NCI-H2171 treated with DMSO at 0.1 percent for 48 hours (cell line): Measurements from ENCODE around the gene GABPB2.

Experiments used
- DNase-seq: peaks from one replicate; lab custom pipeline; 2025; lab: John Stamatoyannopoulos, UW

GABPB2 gene

DNA sequence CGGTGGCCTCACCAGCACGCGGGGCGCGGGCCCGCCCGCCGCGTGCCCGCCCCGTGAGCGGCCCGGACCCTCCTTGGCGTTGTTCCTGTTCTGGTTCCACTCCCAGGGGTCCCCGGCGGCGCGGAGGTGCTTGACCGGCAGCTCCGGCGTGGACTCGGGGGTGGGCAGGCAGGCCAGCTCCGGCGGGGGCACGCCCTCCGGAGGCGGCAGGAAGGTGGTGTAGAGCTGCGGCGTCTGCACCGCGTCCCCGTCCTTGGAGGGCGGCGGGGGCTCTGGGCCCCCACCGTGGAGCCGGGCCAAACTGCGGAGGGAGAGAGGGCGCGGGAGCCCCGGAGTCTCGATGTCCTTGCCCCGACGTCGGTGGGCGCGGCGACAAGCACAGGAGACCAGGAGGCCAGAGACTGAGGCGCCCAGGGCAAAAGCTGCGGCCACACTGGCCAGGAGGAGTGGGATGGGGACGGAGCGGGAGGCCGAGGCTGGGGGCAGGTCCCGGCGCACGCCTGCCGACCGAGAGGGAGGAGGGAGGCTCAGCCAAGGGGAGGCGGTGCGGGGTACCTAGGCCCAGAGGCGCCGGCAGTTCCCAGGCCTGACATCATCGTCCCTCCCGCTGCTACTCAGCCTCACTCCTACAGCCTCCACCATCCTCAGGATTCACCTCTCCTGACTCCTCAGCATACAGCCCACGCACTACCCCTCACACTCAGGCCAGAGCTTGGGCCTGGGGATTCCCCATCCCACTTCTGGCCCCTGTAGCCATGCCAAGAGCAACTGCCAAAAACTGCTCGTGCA, 62.7 kb downstream of the GABPB2 start:
- no peak for DNase-seq

DNA sequence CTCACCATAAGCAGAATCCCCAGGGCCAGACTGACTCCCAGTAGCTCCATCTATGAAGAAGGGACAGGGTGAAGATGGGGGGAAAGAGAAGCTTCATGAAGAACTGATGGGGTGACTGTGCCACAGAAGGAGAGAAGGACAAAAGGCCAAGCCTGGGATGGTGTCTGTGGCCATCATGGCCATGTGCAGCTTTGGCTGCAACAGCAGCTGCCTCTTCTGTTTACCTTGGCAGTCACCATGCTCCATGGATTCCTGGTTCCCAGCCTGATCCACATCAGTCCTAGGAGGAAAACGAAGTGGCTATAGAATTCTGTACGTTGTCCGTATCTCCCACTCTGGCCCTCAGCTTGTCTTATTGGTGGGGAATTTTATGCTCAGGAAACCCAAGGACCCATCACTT, 63.8 kb downstream of the GABPB2 start:
- DNase-seq = no peak

DNA sequence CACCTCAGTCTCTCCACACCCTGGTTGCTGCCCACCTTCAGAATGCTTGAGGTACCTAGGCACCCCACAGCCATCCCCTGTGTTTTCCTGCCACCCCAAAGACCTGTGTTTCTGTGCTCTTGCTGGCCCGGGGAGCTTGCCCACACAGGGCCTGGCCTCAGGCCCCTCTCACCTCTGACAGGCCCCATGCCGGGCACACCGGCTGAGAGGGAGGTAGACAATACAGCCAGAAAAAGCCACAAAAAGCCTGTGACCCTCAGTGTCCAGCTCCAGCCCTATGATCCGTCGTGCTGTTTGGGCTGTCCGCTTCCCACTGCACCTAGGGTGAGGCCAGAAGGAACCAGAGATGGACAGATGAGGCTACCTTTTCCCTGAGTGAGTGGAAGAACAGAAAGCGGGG, 64.4 kb downstream of the GABPB2 start:
- DNase-seq = no peak

DNA sequence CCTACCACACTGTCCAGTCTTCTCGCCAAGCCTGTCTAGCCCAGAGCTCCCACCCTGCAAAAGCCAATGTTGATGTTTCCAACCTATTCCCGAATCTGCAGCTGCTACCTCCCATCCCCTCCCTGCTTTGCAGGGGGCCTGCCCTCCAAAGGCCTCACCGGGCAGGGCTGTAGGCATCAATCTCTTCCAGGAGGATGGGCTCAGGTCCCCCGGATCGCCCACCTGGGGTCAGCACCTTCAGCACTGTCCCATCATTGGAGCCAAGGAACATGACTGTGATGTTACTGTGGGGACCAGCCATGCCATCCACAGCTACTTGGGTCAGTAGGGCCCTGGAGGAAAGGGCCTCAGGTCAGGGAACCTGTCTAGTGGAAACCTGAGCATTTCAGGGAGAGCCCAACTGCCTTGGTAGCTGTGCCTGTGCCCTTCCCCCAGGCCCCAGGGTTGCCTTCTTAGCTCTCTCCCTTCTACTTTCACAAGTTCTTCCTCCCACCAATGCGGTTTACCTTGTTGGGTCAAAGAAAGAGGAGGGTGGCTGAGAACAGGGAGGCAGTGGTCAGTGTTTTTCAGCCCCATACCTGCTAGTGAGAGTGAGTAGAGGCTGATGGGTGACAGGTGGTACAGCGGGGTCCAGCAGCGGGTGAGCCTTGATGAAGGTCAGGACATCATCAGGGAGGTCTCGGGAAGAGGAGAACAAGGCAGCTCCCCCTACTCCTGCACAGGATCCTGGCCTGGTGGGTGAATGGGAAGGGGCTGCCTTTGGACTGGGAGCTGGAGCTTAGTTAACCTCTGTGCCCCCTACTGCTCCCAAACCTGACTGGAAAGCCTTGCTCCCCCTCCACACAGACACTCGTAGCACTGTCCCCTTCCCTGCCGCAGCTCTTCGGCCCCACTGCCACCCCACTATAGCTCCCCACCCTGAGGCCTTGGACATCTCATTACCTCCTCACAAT, 65.1 kb downstream of the GABPB2 start:
- DNase-seq = no peak

DNA sequence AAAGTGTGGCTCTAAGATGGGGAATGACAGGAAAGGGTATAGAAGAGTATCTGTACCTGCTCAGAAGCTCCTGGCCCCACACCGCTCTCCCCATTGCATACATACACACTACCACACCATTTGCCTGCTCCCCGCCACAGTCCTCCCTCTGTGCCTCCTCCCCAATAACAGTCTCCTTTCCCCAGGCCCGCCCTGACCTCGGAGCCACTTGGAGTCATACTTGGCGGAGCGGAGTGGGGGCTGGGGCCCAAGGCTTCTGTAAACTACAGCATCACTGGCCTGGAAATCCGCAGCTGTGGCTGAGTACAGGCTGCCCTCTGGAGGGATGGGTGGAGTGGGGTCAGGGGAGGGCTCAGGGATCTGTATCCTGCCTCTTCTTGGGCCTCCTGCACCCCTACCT, 67.2 kb downstream of the GABPB2 start:
- no peak for DNase-seq

DNA sequence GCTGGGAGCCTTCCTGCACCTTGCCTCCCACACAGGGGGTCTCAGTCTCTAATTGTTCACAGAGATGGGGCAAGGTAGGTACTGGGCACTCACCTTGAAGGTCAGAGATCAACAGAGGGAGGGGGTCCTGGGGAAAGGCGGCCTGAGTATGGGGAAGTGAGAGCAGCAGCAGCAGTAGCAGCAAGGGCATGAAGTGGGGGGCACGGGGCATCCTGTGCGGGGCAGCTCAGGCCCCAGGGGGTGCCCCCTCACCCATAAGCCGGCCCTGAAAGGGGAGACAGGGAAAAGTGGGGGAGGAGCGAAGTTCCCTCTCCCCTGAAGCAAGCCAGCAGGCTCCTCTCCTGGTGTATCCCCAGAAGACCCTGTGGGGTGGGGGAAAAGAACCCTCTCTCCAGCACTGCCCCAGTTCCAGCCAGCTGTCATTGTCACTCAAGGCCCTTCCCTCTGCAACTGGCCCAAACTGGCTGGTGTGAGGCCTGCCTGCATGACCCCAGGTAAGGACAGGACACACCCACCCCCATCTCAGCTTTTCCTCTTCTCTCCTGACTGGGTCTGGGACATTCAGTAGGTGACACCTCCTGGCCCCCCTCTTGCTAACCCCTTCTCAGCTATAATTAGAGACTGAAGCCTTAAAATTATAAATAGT, 72.0 kb downstream of the GABPB2 start:
- no peak for DNase-seq

DNA sequence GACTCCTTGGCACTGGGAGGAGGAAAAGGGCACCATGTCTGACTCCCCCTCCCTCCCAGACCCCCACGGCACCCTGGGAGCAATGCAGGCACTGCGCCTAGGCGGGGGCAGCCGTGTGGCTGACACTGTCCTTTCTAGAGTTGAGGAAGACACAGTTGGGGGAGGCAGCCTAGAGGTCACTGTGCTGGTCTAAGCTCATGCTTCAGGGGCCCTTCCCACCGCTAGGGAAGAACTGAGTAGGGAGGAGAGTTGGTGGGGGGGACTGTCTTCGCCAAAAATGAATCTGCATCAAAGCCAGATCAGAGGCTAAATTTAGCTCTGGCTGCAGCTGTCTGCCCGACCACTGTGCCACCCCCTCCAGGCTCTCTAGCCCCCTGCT, 72.5 kb downstream of the GABPB2 start:
- DNase-seq = no peak

DNA sequence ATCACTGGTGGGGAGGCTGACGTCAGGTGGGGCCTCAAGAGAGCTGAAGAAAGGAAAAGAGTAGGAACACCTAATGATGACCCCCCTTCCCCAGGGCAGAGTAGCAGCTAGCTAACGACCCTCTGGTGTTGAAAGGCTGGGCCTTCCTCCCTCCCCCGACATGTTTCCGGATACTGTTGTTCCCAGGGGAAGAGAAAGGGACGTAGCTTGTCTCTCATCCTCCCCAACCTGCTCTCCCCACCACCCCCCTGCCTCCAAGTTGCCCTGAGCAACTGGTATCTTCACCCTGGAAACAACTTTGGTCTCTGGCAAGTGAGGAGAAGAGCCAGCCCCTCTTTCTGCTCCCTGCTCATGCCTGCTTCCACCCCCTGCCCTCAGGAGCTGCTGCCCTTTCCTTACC, 73.4 kb downstream of the GABPB2 start:
- no peak for DNase-seq

DNA sequence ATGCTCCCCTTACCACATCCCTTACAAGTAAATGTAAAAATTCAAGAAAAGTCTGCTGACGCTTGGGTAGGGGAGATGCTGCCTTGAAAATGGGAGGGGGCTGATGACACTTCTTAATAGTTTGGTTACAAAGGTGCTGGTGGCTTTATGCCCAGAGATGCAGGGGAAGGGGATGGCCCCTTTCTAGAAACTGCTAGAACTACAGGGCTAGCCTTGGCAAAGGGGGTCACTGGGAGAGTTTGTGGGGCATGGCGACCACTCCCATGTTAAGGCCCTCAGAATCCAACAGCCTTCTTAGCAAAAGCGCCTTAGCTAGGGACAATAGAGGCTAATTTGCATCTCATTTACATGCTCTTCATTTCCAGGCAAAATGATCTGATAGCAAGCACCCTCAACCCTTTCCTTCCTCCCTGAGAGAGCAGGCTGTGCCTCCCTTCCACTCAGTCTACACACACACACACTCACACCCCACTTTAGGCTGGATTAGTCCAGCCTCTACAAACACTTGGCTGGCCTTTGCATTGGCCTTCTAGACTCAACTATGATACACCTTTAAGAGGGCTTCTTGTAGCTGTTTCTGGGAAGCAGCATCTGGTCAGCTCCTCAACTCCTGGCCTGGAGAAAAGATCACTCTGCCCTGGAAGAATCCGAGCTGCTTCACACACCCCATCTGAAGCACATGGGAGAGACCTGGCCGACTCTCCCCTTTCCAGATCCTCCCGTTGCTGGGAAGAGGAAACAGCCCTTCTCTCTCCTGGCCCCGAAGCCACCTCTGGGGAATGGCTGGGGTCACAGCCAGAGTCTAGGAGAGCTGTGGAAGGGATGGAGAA, 74.1 kb downstream of the GABPB2 start:
- DNase-seq = no peak

DNA sequence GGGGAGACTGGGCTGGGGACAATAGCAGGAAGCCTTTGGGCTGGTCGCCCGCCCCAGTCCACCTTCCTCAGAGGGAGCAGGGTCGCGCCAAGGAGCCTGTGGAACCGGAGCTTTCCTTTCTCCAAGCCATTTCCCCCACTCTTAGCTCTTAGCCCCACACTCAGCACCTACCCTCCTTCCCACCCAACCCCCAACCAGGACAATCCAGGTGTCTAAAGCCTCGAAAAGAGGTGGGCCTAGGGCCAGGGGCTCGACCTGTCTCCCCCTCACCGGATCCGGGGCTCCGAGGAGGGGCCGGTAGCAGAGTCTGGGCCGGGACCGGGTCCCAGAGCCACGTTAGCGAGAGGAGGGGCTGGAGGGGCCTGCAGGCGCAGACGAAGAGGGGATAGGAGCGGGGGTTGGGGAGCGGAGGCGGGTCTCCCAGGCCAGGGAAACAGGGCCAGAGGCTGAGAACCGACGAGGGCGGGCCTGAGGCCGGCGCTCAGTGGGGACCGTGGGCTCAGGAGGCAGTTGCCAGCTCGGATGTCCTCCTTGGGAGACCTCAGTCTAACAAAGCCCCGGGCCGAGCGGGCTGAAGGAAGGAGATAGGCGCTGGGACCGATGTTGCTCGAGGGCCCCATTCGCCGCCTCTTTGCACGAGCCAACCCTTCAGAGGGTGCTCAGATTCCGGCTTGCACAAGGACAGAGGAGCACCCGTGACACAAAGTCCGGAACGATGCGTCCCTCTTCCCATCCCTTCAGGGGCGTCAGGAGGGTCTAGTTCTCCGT, 74.9 kb downstream of the GABPB2 start:
- no peak for DNase-seq

DNA sequence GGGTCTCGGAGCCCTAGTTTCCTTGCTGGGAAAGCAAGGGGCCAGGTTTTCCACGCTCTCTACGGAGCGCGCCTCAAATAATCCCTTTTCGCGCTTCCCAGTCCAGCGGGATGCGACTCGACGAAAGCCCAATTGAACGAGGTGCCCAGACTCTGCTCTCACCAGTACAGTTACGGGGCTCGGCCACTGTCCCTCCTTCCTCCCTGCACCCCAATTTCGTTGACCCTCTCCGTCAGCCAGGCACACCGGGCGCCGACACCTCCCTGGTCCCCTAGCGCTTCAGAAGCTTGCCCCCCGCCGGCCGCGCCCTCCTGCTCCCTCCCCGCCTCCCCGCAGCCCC, 75.5 kb downstream of the GABPB2 start:
- no peak for DNase-seq

DNA sequence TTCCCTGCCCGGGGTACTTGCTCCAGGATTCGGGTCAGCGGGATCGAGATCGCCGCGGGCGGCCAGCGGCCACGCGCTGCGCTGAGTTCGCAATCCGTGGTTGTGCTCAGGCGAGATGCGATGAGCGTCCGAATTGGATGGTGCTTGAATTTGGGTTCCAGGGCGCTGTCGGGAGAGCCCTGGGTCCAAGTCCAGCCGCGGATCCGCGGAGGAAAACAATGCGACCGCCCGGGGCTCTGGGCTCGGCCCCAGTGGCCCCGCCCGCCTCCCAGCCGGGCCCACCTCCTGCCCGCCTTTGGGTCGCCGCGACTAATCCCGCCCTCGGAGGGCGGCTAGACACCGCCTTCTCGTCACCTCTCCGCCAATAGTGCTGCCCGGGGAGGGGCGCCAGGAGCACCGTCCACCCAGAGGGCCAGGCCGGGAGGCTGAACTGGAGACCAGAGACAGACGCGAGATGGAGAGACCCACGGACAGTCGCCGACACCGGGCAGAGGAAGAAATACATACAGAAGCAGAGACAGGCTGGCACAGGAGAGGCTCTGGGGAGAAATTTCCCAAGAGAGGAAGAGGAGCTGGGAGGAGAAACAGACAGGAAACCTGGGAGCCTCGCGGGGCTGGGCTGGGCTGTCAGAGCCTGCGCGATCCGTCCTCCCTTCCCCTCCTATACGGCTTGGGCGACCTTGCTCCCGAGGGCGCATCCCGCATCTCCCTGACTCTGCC, 76.0 kb downstream of the GABPB2 start, which contains the start of gene SEMA6C:
SEMA6C (minus strand) TSS at position 220 of the 720 bp plus-strand sequence. CDS start 4,010 bp downstream, outside the sequence.
- peak; percentile 82 for DNase-seq

DNA sequence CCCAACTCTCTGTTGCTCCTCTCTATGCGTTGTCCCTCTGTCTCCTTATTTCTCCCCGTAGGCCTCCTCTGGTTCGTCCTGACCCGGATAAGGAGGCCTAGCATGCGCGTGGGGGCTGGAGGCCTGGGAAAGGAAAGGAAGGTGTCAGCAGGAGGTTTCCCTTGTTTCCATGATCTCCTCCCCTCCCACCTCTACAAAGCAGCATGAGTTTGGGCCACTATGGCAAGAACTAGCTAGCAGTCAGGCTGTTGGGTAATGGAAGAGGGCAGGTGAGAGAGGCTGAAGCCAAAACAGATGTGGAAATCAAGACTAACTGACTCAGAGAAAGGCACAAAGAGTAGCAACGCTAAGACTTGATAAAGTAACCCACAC, 76.6 kb downstream of the GABPB2 start:
- no peak for DNase-seq

DNA sequence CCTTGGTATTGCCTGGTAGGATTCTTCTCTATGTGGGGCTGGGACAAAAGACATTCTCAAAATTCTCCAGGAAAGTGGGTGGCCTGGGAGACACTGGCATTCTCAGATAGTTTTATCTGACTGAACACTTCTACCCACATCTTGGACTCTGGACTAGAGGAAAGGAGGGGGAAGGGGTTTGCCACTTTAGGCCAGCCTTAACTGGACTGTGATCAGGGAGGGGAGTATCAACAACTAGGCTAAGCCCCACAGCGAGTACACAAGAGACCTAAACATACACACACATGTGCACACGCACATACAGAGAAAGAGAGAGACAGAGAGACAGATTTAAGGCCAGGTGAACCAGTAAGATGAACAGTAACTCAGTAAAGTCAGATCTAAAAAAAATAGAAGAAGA, 77.1 kb downstream of the GABPB2 start:
- DNase-seq = no peak

DNA sequence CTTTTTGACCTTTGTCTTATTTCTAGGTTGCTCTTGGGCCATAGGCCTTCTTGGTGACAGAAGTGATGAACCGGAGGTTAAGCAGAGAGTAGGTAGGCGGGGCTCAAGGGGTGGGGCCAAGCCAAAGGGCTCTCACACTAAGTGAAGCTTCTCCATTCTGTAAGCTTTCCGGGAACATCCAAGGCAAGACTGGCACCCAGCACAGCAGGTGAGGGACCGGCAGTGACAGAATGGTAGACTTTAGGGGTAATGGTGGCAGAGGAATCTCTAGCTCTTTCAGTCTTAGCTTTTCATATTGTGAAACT, 85.9 kb downstream of the GABPB2 start, which contains the start of gene TNFAIP8L2:
TNFAIP8L2 (plus strand) TSS at position 135 of the 305 bp plus-strand sequence. CDS start 2,049 bp downstream, outside the sequence.
- no peak for DNase-seq

DNA sequence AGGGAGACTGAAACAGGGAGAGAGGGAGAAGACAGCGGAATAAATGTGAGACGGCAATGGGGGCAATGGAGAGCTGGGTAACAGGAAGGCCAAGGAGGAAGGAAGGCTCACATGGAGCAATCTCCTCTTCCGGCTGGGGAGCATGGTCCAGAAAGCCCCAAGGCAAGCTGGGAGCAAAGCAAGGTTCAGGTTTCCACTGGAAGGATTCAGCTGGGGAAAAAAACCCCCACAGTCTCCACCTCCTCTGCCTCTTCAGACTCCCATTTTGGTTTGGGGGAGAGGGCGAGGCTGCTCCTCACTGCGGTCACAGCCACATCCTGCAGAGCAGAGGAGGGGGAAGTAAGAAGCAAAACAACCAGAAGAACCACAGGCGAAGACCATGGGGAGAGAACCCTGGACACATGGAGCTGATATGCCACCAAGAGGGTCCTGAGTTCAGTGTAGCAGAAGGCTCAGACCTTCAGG, 86.5 kb downstream of the GABPB2 start:
- DNase-seq = no peak

DNA sequence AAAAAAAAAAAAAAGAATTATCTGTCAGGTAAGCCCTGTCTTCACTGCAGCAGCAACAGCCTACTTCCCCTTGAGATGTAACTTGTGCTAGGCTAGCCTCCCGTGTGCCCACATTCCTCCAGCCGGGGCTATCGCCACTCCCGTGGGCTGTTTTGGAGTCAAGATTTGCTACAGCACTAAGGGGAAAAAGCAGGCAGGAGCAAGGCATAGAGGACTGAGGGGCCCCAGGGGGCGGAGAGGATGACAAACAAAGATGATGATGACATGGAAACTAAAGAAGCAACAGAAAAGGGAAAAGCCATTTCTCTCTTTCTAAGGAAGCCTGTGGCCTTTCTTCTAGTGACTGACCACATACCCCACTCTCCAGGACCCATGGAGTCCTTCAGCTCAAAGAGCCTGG, 87.8 kb downstream of the GABPB2 start:
- DNase-seq = no peak

DNA sequence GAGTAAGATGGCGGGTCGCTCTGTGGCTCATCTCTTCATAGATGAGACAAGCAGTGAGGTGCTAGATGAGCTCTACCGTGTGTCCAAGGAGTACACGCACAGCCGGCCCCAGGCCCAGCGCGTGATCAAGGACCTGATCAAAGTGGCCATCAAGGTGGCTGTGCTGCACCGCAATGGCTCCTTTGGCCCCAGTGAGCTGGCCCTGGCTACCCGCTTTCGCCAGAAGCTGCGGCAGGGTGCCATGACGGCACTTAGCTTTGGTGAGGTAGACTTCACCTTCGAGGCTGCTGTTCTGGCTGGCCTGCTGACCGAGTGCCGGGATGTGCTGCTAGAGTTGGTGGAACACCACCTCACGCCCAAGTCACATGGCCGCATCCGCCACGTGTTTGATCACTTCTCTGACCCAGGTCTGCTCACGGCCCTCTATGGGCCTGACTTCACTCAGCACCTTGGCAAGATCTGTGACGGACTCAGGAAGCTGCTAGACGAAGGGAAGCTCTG, 88.2 kb downstream of the GABPB2 start:
- DNase-seq = no peak

DNA sequence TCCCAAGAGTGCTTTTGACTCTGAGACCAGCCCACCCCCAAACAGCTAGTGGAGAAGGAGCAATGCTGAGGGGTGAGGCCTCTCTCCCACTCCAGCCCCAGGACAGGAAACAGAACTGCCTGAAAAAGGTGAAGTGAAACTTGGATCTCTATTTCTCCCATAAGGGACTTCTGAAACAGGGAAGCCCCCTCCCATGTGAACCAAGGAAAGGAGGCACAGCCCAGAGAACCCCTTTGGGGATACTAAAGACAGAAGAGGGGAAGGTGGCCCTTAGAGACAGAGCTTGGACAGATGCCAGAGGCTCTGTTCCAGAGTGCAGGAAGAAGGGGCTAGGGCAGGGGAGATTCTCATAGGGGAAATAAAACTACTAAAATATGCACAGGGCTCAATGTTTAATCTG, 88.8 kb downstream of the GABPB2 start:
- DNase-seq = peak; percentile 35

DNA sequence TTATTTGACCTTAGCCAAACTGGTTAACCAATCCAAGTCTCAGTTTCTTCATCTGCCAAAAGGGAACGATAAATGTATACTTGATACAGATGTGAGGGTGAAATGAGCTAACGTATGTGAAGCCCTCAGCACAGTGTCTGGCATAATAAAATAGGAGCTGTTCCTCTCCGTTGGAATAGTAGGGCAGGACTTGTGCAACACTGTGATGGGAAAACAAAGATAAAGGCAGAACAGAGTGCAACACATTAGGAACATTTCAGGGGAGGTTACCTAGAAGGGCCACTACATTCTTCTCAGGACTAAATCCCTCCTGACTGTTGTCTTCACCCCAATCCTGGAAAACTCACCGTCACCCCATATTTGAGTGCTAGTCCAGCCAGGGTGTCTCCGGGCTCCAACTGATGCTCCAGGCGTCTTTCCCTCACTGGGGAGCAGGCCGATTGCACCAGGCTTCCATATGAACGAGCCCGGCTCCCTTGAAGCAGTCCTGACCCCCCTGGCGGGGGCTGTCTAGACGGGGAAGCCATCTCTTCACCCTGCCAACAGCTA, 94.2 kb downstream of the GABPB2 start:
- no peak for DNase-seq
